ENCODE results near the gene MYL3.

Gene MYL3

DNA sequence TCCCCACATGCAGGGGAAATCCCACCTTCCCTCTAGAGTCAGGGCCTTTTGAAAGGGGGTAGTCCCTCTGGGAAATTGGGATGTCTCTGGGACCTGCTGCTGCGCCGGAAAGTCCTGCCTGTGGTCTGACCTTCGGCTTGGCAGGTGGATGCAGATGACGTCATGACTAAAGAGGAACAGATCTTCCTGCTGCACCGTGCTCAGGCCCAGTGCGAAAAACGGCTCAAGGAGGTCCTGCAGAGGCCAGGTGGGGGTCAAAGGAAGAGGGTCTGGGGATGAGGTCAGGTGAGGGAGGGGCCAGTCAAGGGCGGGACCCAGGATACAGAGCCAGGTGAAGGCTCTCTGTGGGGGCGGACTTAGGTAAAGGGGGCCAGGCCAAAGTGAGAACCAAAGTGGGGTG, 30.5 kb upstream of the MYL3 start:
- DNase-seq (ENCODE audit: extremely low read depth, insufficient read length) = no peak
- Histone ChIP-seq H3K27me3 (replicated peaks; ENCODE audit: control insufficient read depth, insufficient read depth, low read length) (peaks cover 3% of the 10 kb centered on the region), H3K36me3 (ENCODE audit: control insufficient read depth, insufficient read depth, low read length) (no peaks in the 10 kb centered on the region), H3K4me3 (replicated peaks; ENCODE audit: low read depth, low read length) (no peak overlapping the region)
- TF ChIP-seq, protein P1, sequence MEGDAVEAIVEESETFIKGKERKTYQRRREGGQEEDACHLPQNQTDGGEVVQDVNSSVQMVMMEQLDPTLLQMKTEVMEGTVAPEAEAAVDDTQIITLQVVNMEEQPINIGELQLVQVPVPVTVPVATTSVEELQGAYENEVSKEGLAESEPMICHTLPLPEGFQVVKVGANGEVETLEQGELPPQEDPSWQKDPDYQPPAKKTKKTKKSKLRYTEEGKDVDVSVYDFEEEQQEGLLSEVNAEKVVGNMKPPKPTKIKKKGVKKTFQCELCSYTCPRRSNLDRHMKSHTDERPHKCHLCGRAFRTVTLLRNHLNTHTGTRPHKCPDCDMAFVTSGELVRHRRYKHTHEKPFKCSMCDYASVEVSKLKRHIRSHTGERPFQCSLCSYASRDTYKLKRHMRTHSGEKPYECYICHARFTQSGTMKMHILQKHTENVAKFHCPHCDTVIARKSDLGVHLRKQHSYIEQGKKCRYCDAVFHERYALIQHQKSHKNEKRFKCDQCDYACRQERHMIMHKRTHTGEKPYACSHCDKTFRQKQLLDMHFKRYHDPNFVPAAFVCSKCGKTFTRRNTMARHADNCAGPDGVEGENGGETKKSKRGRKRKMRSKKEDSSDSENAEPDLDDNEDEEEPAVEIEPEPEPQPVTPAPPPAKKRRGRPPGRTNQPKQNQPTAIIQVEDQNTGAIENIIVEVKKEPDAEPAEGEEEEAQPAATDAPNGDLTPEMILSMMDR (IDR thresholded peaks at IDR 0.05; ENCODE audit: insufficient read depth, low read length, poor library complexity, severe bottlenecking) = no peak

DNA sequence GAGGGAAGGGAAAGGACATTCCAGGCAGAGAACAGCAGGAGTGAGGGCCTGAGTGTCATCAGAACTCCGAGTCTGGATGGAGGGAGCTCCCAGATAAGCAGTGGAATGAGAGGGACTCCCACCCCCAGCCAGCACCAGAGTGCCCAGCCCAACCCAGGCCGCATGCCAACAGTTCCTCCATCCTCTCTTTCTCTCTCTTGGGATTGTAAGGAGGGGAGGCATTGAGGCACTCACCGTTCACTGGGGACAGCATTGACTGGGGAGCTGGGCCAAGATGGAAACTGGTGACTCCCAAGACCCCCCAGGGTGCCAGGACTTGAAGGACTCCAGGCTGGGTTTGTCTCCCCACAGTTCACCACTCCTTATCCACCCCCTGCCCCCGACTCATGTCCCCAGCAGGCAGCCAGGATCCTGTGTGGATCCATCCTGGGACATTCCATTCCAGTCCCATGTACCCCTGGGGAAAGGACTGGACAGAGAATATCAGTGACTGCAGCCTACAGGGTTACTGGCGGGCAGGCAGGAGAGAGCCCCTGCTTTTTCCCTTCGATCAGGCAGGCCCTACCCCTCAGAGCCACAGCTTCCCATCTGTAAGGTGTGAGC, 30.0 kb upstream of the MYL3 start:
- no peak overlapping the region for H3K4me3 ChIP-seq (replicated peaks; ENCODE audit: low read depth, low read length)
- DNase-seq (ENCODE audit: extremely low read depth, insufficient read length) = no peak
- TF ChIP-seq, protein P1 (IDR thresholded peaks at IDR 0.05; ENCODE audit: insufficient read depth, low read length, poor library complexity, severe bottlenecking) = no peak
- no peaks in the 10 kb centered on the region for H3K36me3 ChIP-seq (ENCODE audit: control insufficient read depth, insufficient read depth, low read length)
- H3K27me3 ChIP-seq (replicated peaks; ENCODE audit: control insufficient read depth, insufficient read depth, low read length) = peaks cover 3% of the 10 kb centered on the region

DNA sequence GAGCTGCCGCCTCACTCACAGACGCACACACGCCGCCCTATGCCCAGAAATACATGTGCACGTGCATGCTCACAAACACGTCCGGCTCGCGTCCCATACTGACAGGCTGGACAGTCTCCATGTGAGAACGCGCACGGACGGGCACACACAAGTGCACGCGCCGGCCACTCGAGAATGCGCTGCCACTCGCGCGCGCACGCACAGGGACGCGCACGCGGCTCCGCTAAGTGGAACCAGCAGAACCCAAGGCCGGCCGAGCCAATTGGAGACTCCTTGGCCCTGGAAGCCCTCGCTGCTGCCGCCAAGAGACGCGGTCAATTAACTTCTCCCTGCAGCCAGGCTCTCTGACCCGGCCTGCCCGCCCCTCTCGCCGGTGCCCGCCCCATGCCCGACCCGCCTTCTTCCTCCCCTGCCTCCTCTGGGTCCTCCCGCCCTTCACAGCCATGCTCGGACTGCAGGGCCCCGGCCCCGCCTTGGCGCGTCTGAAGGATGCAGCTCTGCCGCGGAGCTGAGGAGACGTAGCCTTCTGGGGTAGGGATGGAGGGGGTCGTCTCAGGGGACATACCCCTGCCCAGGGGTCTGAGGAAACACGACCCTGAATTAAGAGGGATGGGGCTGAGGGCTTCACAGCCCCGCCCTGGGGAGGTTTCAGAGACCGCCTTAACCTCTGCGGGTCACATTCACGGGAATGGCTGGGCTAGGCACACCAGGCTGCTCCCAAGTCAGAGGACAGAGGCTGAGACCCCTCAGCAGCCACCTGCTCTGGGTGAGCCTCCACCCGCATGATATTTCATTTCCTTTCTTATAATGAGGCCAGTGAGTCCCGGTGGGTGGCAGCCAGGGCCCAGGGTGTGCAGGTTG, 29.3 kb upstream of the MYL3 start:
- Histone ChIP-seq H3K4me3 (replicated peaks; ENCODE audit: low read depth, low read length) (no peak overlapping the region), H3K27me3 (replicated peaks; ENCODE audit: control insufficient read depth, insufficient read depth, low read length) (peaks cover 3% of the 10 kb centered on the region), H3K36me3 (ENCODE audit: control insufficient read depth, insufficient read depth, low read length) (no peaks in the 10 kb centered on the region)
- DNase-seq (ENCODE audit: extremely low read depth, insufficient read length) = no peak
- TF ChIP-seq, protein P1 (IDR thresholded peaks at IDR 0.05; ENCODE audit: insufficient read depth, low read length, poor library complexity, severe bottlenecking) = no peak

DNA sequence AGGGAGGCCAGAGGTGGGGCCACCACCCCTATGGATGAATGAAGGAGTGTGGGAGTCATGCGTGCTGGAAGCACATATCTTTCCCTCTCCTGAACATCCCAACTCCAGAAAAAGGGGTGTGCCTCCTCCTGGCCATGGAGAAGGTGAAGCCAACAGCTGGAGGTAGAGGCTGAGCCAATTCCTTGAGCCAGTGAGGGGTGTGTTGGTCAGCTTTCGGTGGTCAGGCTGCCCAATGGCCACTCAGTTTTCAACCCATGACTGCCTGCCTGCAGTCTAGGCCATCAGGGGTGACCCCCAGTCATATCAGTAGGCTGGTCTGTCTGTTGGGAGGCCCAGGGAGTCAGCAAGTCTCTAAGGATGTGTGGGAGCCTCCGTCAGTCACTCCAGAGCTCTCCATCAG, 27.9 kb upstream of the MYL3 start:
- H3K36me3 ChIP-seq (ENCODE audit: control insufficient read depth, insufficient read depth, low read length) = no peaks in the 10 kb centered on the region
- no peak for DNase-seq (ENCODE audit: extremely low read depth, insufficient read length)
- peaks cover 3% of the 10 kb centered on the region for H3K27me3 ChIP-seq (replicated peaks; ENCODE audit: control insufficient read depth, insufficient read depth, low read length)
- H3K4me3 ChIP-seq (replicated peaks; ENCODE audit: low read depth, low read length) = no peak overlapping the region
- TF ChIP-seq, protein P1 (IDR thresholded peaks at IDR 0.05; ENCODE audit: insufficient read depth, low read length, poor library complexity, severe bottlenecking) = no peak

DNA sequence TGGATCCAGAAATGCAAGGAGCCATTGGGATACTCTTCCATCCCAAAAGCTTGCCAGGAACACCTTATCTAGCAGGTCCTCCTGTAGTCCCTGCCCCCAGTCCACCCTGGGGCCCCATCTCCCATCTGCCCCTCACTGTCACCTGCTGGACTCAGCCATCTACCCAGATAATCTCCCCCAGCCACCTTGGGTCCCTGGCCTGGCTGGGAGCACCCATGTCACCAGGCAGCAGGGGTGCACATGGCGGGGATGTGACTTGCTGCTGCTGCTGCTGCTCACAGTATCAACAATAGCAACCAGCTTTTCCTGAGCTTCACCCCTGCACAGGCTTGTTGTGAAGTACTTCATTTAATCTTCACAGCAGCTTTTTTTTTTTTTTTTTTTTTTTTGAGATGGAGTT, 26.9 kb upstream of the MYL3 start:
- TF ChIP-seq, protein P1 (IDR thresholded peaks at IDR 0.05; ENCODE audit: insufficient read depth, low read length, poor library complexity, severe bottlenecking) = no peak
- Histone ChIP-seq H3K36me3 (ENCODE audit: control insufficient read depth, insufficient read depth, low read length) (no peaks in the 10 kb centered on the region), H3K4me3 (replicated peaks; ENCODE audit: low read depth, low read length) (no peak overlapping the region), H3K27me3 (replicated peaks; ENCODE audit: control insufficient read depth, insufficient read depth, low read length) (peaks cover 3% of the 10 kb centered on the region)
- DNase-seq (ENCODE audit: extremely low read depth, insufficient read length) = no peak

Measured in GM06990 (cell line).